ENCODE results near the gene LRRC73.
"Not testable (repeated sequence)": the region's sequence is repeated elsewhere in the genome, so short reads cannot be mapped to it uniquely, and the experiment has no call there.

LRRC73 gene

GRCh38 chr6:43509142-43509983 lies 783 bp downstream of the LRRC73 start:
- DNase-seq = no peak

GRCh38 chr6:43508481-43509141 lies 1.5 kb downstream of the LRRC73 start:
- DNase-seq = no peak

DNA sequence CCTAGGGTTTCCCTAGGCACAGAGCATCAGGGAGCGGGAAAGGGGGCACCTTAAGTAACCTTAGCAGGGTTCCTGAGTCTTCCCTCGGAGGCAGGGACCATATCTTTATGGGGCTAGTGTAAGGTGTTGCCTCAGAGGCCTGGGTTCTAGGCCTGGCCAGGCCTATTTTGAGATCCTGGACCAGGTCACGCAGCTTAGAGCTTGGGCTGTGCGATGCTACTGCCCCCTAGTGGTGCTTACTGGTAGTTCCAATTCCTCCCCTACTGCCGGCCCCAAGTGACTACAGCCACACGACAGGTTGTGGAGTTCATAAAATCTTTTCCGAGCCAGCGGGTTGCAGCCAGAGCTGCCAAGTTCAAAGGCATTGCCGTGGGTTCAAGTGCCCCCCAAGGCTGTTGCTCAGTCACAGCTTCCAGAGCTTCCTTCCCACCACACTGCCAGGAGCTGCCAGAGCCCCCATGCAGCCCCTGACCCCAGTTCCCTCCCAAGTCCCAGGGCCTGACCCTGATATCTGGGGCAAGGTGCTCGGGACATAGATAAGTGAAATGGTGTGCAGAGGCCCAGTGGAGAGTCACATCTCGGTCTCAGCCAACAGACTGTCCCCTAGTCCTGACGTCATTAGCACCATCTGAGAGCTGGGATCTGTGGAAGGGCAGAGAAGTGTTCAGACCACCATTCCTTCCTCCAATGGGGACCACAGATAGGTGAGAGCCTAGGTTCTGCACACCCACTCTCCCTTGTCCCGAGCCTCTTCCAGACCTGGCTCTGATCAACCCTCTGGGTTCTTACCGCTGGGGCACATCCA lies 3.3 kb downstream of the LRRC73 start:
- DNase-seq = peak; percentile 12

DNA sequence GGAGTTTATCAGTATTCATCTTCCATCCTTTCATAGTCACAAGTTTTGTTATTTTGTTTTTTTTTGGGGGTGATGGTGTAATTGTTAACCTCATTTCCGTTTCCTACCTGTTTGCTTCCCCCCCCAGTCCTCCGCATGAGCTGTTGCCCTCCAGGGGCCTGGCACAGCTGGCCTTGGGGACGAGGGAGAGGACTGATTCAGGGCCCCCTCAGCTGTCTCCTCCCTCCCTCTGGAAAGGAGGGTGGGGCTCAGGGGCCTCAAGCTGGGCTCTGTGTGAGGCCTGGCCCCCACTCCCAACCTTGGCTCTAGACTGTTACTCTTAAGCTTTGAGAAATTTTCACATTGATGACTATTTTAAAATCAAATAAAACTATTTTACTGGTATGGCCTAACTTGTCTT lies 4.0 kb downstream of the LRRC73 start:
- no peak for DNase-seq

DNA sequence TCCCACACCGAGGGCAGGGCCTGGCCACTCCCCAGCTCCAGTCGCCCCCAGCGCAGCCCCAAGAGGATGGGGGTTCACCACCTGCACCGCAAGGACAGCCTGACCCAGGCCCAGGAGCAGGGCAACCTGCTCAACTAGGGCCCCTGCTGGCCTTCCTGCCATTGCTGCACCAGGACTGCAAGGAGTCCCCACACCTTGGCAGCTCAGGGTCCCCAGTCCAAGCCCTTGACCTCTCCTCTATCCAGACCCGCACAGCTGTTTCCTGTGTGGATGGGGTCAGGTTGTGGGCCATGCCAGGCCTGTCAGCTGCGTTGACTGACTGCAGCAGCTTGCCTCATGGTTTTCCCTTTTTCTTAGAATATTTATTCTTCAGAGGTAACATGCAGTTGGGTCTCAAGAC lies 4.4 kb downstream of the LRRC73 start:
- DNase-seq = no peak

GRCh38 chr6:43504756-43505593 lies 5.2 kb downstream of the LRRC73 start:
- no peak for DNase-seq

- DNase-seq = no peak
Observed at GRCh38 chr6:43503443-43503842, 6.7 kb downstream of the LRRC73 start.

- DNase-seq = no peak
Observed at GRCh38 chr6:43502666-43503065, 7.5 kb downstream of the LRRC73 start.

DNA sequence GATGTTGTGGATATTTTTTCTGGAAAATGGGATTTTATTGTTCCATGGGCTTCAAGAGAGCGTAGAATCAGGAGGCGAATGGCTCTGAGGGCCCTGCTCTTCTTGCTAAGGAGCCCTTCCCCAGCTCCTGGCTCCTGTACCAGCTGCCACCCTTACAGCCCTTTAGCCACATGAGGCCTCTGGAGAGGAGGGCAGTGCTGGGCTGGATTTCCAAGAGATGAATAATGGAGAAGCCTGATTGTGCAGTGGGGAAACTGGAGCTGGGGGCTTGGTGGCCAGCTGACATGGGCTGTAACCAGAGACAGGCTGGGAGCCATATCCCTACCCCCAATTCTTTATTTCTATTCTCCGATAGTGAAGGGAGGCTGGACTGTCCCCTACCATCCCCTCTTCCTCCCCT lies 9.2 kb downstream of the LRRC73 start:
- DNase-seq = no peak

- no peak for DNase-seq
Observed at GRCh38 chr6:43499028-43499815, 10.9 kb downstream of the LRRC73 start.

DNA sequence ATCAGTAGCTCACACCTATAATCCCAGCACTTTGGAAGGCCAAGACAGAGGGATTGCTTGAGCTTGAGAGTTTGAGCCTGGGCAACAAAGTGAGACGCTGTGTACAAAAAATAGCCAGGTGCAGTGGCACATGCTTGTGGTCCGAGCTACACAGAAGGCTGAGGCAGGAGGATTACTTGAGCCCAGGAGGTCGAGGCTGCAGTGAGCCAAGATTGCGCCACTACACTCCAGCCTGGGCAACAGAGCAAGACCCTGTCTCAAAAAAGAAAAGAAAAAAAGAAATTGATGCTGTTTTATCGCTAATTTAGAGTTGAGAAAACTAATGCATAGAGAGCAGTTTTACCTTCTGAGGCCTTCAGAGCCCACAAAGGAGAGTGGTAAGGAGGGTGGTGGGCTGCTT lies 11.9 kb downstream of the LRRC73 start:
- DNase-seq = not testable (repeated sequence)

DNA sequence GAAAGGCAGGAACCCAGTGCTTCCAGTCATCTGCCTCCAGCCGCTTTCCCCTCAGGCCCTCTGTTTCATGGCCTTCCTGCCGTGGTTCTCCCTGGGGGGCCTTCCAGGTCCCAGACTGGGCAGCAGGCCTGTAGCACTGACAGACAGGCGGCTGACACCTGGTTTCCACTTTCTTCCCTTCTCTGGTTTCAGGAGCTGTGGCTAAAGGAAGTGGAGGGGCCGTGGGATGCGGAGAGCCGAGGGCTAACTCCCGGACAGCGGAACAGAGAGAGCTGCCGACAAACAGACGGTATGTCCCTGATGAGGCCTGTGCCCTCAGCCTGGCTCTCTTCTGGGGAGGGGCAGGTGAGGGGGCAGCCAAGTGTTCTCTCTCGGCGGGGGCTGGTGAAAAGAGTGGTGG lies 12.5 kb downstream of the LRRC73 start:
- DNase-seq = no peak

DNA sequence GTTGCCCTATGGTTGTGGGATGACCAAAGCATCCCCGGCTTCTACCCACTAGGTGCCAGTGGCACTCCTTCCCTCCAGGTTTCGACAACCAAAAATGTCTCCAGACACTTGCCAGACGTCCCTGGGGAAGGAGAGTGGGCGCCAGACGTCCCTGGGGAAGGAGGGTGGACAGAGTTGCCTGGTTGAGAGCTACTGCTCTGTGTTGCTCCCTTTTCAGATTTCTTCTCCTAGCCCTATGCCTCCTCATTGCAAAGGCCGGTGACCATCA lies 13.1 kb downstream of the LRRC73 start:
- DNase-seq = no peak

GRCh38 chr6:43496370-43497128 lies 13.6 kb downstream of the LRRC73 start:
- DNase-seq = no peak

- no peak for DNase-seq
Observed at GRCh38 chr6:43495409-43495941, 14.7 kb downstream of the LRRC73 start.

DNA sequence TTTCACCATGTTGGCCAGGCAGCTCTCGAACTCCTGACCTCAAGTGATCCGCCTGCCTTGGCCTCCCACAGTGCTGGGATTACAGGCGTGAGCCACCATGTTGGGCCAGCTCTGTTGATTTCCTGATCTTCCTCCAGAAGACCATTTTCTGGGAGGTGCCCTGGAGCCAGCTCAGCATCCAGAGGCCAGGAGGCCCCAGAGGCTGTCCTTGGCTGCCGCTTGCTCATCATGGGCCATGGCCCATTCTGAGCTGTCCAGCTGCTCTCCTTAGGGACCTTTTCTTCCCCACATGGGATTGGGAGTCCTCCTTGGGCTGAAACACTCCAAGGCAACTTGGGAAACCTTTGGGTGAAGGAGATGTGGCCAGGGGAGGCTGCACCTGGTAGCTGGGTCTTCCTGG lies 15.4 kb downstream of the LRRC73 start:
- no peak for DNase-seq

DNA sequence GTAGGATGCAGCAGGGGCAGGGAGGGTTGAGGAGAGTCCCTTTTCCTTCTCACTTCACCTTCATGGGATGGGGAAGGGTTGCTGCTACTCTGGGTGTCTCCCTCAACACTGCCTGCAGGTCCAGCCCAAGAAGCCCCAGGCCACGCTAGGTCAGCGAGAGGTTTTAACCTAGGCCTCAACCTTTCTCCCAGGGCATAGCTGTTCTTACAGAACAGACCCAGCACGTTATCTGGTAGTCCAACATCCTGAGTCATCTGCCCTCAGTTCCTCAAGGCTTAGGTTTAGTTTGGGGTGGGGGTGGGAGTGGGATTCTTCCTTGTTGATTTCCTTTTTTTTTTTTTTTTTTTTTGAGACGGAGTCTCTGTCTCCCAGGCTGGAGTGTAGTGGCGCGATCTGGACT lies 15.8 kb downstream of the LRRC73 start:
- DNase-seq = no peak

DNA sequence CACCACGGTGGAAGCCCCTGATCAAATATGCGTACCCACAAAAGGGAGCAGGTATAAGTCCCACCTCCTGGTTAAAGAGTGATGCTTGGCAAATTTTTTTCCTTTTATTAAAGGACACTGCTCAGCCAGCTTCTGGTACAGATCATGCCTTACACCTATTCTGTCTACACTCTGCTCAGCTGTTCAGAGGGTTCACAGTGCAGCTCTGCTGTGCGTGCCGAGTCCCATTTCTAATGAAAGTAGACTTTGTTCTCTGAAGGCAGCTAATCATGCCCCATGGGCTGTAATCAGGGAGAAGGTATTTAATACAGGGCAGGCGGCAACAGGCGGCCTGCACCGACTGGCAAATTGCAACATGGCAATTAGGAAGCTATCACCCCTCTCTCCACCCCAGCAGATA lies 16.3 kb downstream of the LRRC73 start:
- DNase-seq = no peak

DNA sequence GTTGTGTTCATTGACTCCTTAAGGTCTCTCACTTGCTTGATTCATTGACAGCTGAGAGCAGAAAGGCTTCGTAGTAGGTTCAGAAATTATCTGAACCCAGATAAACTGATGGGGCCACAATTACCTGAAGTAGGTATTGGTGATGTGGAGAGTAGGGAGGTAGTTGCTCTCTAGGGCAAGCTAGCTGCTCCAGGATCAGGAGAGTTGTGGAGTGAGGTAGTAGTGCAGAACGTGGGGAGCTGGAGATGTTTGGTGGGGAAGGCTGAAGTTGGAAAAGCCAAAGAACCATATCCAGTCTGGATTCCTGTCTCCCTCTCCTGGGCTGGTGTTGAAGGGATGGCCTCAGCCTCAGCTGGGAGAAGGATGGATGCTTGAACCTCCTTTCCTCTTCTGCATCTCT lies 16.9 kb downstream of the LRRC73 start:
- DNase-seq = no peak

DNA sequence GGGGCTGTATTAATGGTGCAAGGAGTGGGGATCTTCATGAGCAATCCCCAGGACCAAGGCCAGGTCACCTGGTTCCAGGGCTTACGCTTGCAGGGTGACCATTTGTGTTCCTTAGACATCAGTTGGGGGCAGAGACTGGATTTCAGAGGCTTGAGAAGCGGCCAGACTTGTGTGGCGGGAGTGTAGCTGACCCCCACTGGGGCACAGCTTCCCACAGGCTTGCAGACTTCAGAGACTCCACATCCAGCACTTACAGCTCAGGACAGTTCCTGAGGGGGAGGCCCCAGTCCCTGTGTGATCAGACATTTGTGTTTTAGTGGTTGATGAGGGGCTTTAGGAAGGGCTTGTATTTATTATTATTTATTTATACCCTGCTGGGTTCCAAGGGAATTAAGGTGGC lies 17.5 kb downstream of the LRRC73 start:
- DNase-seq = no peak

All from NCI-H1417 treated with DMSO at 0.1 percent for 48 hours (cell line).